ENCODE measurements around the gene RPTOR.

The RPTOR gene

DNA sequence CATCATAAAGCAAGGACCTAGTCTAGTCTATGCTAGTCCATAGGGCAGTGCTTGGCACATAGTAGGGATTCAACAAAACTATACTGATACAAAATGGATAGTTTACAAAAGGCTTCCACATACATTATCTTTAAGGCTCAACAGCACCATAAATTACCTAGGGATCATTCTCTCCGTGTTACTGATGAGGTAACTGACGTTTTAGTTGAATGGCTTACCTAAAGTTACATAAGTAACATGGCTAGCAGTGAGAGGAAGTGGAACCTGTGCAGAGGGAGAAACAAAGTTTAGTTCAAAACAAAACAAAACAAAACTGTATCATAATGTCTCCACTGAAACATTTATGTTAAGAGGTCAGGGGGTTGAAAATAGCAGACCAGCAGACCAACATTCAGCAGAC lies 7.9 kb downstream of the RPTOR start:
- ATAC-seq (ENCODE audit: insufficient read depth, low read depth) (no peak), DNase-seq (no peak)
- peaks cover 84% of the 10 kb centered on the region for H3K79me2 ChIP-seq (ENCODE audit: insufficient read depth, low read length)
- no peak for TF ChIP-seq EZH2 (IDR thresholded peaks at IDR 0.05; ENCODE audit: borderline replicate concordance, low read depth, low read length, severe bottlenecking)
- TF ChIP-seq, protein P1, sequence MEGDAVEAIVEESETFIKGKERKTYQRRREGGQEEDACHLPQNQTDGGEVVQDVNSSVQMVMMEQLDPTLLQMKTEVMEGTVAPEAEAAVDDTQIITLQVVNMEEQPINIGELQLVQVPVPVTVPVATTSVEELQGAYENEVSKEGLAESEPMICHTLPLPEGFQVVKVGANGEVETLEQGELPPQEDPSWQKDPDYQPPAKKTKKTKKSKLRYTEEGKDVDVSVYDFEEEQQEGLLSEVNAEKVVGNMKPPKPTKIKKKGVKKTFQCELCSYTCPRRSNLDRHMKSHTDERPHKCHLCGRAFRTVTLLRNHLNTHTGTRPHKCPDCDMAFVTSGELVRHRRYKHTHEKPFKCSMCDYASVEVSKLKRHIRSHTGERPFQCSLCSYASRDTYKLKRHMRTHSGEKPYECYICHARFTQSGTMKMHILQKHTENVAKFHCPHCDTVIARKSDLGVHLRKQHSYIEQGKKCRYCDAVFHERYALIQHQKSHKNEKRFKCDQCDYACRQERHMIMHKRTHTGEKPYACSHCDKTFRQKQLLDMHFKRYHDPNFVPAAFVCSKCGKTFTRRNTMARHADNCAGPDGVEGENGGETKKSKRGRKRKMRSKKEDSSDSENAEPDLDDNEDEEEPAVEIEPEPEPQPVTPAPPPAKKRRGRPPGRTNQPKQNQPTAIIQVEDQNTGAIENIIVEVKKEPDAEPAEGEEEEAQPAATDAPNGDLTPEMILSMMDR (IDR thresholded peaks at IDR 0.05; ENCODE audit: borderline replicate concordance, extremely low read depth, low read length, poor library complexity, severe bottlenecking): no peak
- H3K9me3 ChIP-seq (ENCODE audit: insufficient read depth, low read length, severe bottlenecking): no peaks in the 10 kb centered on the region
- H3K4me2 ChIP-seq (ENCODE audit: insufficient read depth, low read length): no peak overlapping the region
- H3K27ac ChIP-seq (ENCODE audit: low read length): no peak overlapping the region
- no peak overlapping the region for H2AFZ ChIP-seq (ENCODE audit: low read depth, low read length)
- peaks cover 57% of the 10 kb centered on the region; the same call in 1 of the 2 replicates for H4K20me1 ChIP-seq (ENCODE audit: insufficient read depth, low read length)
- peaks cover 10% of the 10 kb centered on the region; the same call in 1 of the 2 replicates for H3K4me1 ChIP-seq (ENCODE audit: insufficient read depth, low read length)
- H3K27me3 ChIP-seq (ENCODE audit: insufficient read depth, low read length, poor library complexity): no peaks in the 10 kb centered on the region
- peaks cover 26% of the 10 kb centered on the region; the same call in 1 of the 2 replicates for H3K36me3 ChIP-seq (ENCODE audit: insufficient read depth, low read length)
- H3K4me3 ChIP-seq (ENCODE audit: low read depth in 1 of 2, low read length in 2 of 2): no peak overlapping the region
- H3K9ac ChIP-seq (ENCODE audit: low read depth, low read length): no peak overlapping the region

DNA sequence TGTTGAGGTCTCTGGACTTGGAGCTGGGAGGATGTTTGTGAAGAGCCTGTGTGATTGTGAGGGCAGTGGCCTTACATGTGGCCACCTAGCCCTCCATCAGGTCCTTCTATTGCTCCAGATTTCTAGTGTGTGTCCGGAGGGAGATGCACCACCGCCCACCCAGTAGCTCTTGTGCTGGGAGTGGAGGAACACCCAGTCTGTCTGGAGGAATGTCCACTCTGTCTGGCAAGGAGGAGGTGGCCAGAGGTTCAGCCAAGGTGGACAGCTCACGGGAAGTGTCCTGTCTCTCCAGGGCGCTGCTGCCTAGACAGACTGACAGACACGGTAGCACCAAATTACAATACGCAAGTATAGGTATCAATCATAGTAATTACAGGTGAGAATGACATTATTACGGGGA lies 10.6 kb downstream of the RPTOR start:
- TF ChIP-seq EZH2 (IDR thresholded peaks at IDR 0.05; ENCODE audit: borderline replicate concordance, low read depth, low read length, severe bottlenecking): no peak
- H3K4me2 ChIP-seq (ENCODE audit: insufficient read depth, low read length): no peak overlapping the region
- H3K27me3 ChIP-seq (ENCODE audit: insufficient read depth, low read length, poor library complexity): no peaks in the 10 kb centered on the region
- ATAC-seq (ENCODE audit: insufficient read depth, low read depth) (no peak), DNase-seq (no peak)
- peaks cover 29% of the 10 kb centered on the region; the same call in 1 of the 2 replicates for H3K36me3 ChIP-seq (ENCODE audit: insufficient read depth, low read length)
- no peak overlapping the region for H3K4me3 ChIP-seq (ENCODE audit: low read depth in 1 of 2, low read length in 2 of 2)
- H4K20me1 ChIP-seq (ENCODE audit: insufficient read depth, low read length): peaks cover 63% of the 10 kb centered on the region
- peaks cover 79% of the 10 kb centered on the region for H3K79me2 ChIP-seq (ENCODE audit: insufficient read depth, low read length)
- no peak overlapping the region for H3K9ac ChIP-seq (ENCODE audit: low read depth, low read length)
- no peaks in the 10 kb centered on the region for H3K9me3 ChIP-seq (ENCODE audit: insufficient read depth, low read length, severe bottlenecking)
- H3K4me1 ChIP-seq (ENCODE audit: insufficient read depth, low read length): no peaks in the 10 kb centered on the region
- no peak overlapping the region for H3K27ac ChIP-seq (ENCODE audit: low read length)
- no peak overlapping the region for H2AFZ ChIP-seq (ENCODE audit: low read depth, low read length)

DNA sequence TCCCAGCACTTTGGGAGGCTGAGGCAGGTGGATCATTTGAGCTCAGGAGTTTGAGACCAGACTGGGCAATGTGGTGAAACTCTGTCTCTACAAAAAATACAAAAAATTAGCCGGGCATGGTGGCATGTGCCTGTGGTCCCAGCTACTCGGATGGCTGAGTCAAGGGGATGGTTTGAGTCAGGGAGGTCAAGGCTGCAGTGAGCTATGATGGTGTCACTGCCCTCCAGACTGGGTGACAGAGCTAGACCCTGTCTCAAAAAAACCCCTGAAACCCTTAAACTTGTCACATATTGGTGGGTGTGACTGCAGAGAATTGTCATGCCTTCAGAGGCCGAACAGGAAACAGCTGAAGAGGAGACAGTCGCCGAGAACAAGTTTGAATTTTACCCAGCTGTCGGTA lies 13.4 kb downstream of the RPTOR start:
- peaks cover 84% of the 10 kb centered on the region for H3K79me2 ChIP-seq (ENCODE audit: insufficient read depth, low read length)

DNA sequence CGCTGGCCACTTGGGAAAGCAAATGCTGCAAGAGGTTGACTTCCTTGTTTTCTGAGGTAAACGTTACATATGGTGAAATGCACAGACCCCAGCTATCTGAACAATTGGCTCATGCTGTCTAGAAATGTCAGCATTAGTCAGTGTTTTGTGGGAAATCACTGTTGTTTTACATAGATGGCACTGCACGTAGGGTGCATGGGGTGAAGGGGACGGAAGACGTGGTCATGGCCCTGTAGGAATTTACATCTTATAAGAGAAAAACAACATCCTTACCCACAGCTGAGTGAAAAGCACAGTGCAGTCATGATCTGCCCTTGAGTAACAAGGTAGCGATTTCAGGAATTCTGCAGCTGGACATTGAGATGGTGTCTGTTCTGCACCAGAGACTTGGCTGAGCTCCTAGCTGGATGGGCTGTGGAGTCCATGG lies 15.2 kb downstream of the RPTOR start:
- H3K9me3 ChIP-seq (ENCODE audit: insufficient read depth, low read length, severe bottlenecking): no peaks in the 10 kb centered on the region
- TF ChIP-seq, protein P1 (IDR thresholded peaks at IDR 0.05; ENCODE audit: borderline replicate concordance, extremely low read depth, low read length, poor library complexity, severe bottlenecking): no peak
- TF ChIP-seq EZH2 (IDR thresholded peaks at IDR 0.05; ENCODE audit: borderline replicate concordance, low read depth, low read length, severe bottlenecking): no peak
- DNase-seq (no peak), ATAC-seq (ENCODE audit: insufficient read depth, low read depth) (no peak)
- H2AFZ ChIP-seq (ENCODE audit: low read depth, low read length): no peak overlapping the region
- no peaks in the 10 kb centered on the region for H3K4me1 ChIP-seq (ENCODE audit: insufficient read depth, low read length)
- H3K79me2 ChIP-seq (ENCODE audit: insufficient read depth, low read length): peaks cover 88% of the 10 kb centered on the region
- H3K27me3 ChIP-seq (ENCODE audit: insufficient read depth, low read length, poor library complexity): no peaks in the 10 kb centered on the region
- no peak overlapping the region for H3K27ac ChIP-seq (ENCODE audit: low read length)
- H3K4me2 ChIP-seq (ENCODE audit: insufficient read depth, low read length): no peak overlapping the region
- no peak overlapping the region for H3K4me3 ChIP-seq (ENCODE audit: low read depth in 1 of 2, low read length in 2 of 2)
- H3K36me3 ChIP-seq (ENCODE audit: insufficient read depth, low read length): peaks cover 22% of the 10 kb centered on the region; the same call in 1 of the 2 replicates
- no peak overlapping the region for H3K9ac ChIP-seq (ENCODE audit: low read depth, low read length)
- H4K20me1 ChIP-seq (ENCODE audit: insufficient read depth, low read length): peaks cover 54% of the 10 kb centered on the region

More for the DNA sequence above, 13.4 kb downstream of the RPTOR start:
- no peak for TF ChIP-seq EZH2 (IDR thresholded peaks at IDR 0.05; ENCODE audit: borderline replicate concordance, low read depth, low read length, severe bottlenecking)
- TF ChIP-seq, protein P1 (IDR thresholded peaks at IDR 0.05; ENCODE audit: borderline replicate concordance, extremely low read depth, low read length, poor library complexity, severe bottlenecking): no peak
- DNase-seq (no peak), ATAC-seq (ENCODE audit: insufficient read depth, low read depth) (no peak)
- H3K36me3 ChIP-seq (ENCODE audit: insufficient read depth, low read length): peaks cover 24% of the 10 kb centered on the region; the same call in 1 of the 2 replicates
- no peak overlapping the region for H3K4me2 ChIP-seq (ENCODE audit: insufficient read depth, low read length)
- no peak overlapping the region for H3K9ac ChIP-seq (ENCODE audit: low read depth, low read length)
- peaks cover 56% of the 10 kb centered on the region for H4K20me1 ChIP-seq (ENCODE audit: insufficient read depth, low read length)
- no peak overlapping the region for H2AFZ ChIP-seq (ENCODE audit: low read depth, low read length)
- no peaks in the 10 kb centered on the region for H3K9me3 ChIP-seq (ENCODE audit: insufficient read depth, low read length, severe bottlenecking)
- no peaks in the 10 kb centered on the region for H3K4me1 ChIP-seq (ENCODE audit: insufficient read depth, low read length)
- H3K4me3 ChIP-seq (ENCODE audit: low read depth in 1 of 2, low read length in 2 of 2): no peak overlapping the region
- no peak overlapping the region for H3K27ac ChIP-seq (ENCODE audit: low read length)
- no peaks in the 10 kb centered on the region for H3K27me3 ChIP-seq (ENCODE audit: insufficient read depth, low read length, poor library complexity)
